K562 (cell line): Measurements from ENCODE around the gene TPK1. TPM values are rescaled to one million over a fixed set of nuclear protein-coding genes. Genes with fewer than 3 reads are reported as not detected.
A peak's percentile ranks its signal among the peaks of the same experiment; 100 is the strongest.

Source experiments
- DIDO1 ChIP-seq: fragments of 450-650 bp; IDR thresholded peaks from 2 replicates; pipeline ENCODE4 v1.6.1; 2016; ENCODE audit warnings: low read depth, missing biosample characterization, missing genetic modification characterization
- ELF4 ChIP-seq: fragments of 450-650 bp; formaldehyde crosslinking; IDR thresholded peaks from 2 replicates; pipeline ENCODE4 v1.4.0; 2022; ENCODE audit warnings: missing genetic modification characterization
- ESRRB ChIP-seq: fragments of 250-450 bp; sonication (Bioruptor Pico); IDR thresholded peaks from 2 replicates; pipeline ENCODE4 v1.5.0; 2020; ENCODE audit warnings: mild to moderate bottlenecking, moderate library complexity, borderline replicate concordance
- GATA2 ChIP-seq: sonication (generic); formaldehyde crosslinking; IDR thresholded peaks from 2 replicates; pipeline ENCODE4 v1.4.0; 2020; ENCODE audit warnings: mild to moderate bottlenecking, missing genetic modification reagents
- HDAC3 ChIP-seq: fragments of 450-650 bp; IDR thresholded peaks from 2 replicates; pipeline ENCODE4 v1.6.1; 2018; ENCODE audit warnings: borderline replicate concordance, mild to moderate bottlenecking, moderate library complexity; ENCODE audit not compliant: partially characterized antibody
- HMG20B ChIP-seq: fragments of 250-450 bp; sonication (Bioruptor Pico); IDR thresholded peaks from 2 replicates; pipeline ENCODE4 v1.5.0; 2021; ENCODE audit warnings: mild to moderate bottlenecking
- LEF1 ChIP-seq: fragments of 450-650 bp; IDR thresholded peaks from 2 replicates; pipeline ENCODE4 v1.6.1; 2016; ENCODE audit warnings: mild to moderate bottlenecking
- NFIC ChIP-seq: fragments of 450-650 bp; IDR thresholded peaks from 2 replicates; pipeline ENCODE4 v1.6.1; 2017; ENCODE audit warnings: mild to moderate bottlenecking, inconsistent platforms
- PHB2 ChIP-seq: fragments of 450-650 bp; IDR thresholded peaks from 2 replicates; pipeline ENCODE4 v1.6.1; 2017; ENCODE audit warnings: low read depth
- RBM39 ChIP-seq: fragments of 200-400 bp; formaldehyde crosslinking; optimal IDR thresholded peaks from 2 replicates; pipeline ENCODE3; 2018; ENCODE audit warnings: low read depth, low read length
- SMAD3 ChIP-seq: fragments of 450-650 bp; formaldehyde crosslinking; conservative IDR thresholded peaks from 2 replicates; pipeline ENCODE4 v1.4.0; 2020; ENCODE audit warnings: mild to moderate bottlenecking
- WHSC1 ChIP-seq: IDR thresholded peaks from one replicate; pipeline ENCODE4 v1.6.1; 2012; ENCODE audit warnings: low read length, control low read depth, inconsistent platforms
- polyA plus RNA-seq, 8 experiments: library from polyadenylated mRNA; depleted of rRNA in 4 of 8; stranded (reverse) in 5 of 8; unstranded in 3 of 8; fragments of >200 nt; fragmentation: Nextera tagmentation in 2 of 8; fragmentation: Illumina TruSeq in 1 of 8; extraction: Ambion mirVana in 2 of 8; extraction: Trizol in 1 of 8; gene quantifications; 2 replicates each; pipeline versions ENCODE4 v1.2.1 to v1.2.3, GENCODE V29; 2011 to 2014; ENCODE audit warnings: inconsistent platforms in 1 of 8, missing spikeins in 1 of 8
- total RNA-seq, 7 experiments: library from RNA; depleted of rRNA in 6 of 7; stranded (reverse); fragments of >200 nt in 6 of 7; fragmentation: Illumina TruSeq in 2 of 7; extraction: Trizol in 2 of 7; gene quantifications; 2 replicates each; pipeline versions ENCODE4 v1.2.1 to v1.2.3, GENCODE V29; 2011 to 2021; ENCODE audit warnings: low replicate concordance in 1 of 7
- TF ChIP-seq, protein P1 (sequence below): sonication (generic); formaldehyde crosslinking; IDR thresholded peaks from 2 replicates; pipeline ENCODE4 v1.8.0; 2022; ENCODE audit warnings: missing genetic modification reagents, mild to moderate bottlenecking, borderline replicate concordance
- TF ChIP-seq, protein P2 (sequence below): fragments of 450-650 bp; IDR thresholded peaks from 2 replicates; pipeline ENCODE4 v1.6.1; 2016
- TF ChIP-seq, protein P3 (sequence below): fragments of 200-600 bp; sonication (generic); IDR thresholded peaks from one replicate; pipeline ENCODE4 v1.6.1; 2012; ENCODE audit warnings: mild to moderate bottlenecking, low read depth, low read length, inconsistent platforms

Gene TPK1
- total and polyA plus RNA-seq, 9 of the 15 experiments (the other 6 are each of a cell fraction or from before 2014, with no cell fraction given), result 5.1 to 16.2 (median 9.2) TPM

DNA sequence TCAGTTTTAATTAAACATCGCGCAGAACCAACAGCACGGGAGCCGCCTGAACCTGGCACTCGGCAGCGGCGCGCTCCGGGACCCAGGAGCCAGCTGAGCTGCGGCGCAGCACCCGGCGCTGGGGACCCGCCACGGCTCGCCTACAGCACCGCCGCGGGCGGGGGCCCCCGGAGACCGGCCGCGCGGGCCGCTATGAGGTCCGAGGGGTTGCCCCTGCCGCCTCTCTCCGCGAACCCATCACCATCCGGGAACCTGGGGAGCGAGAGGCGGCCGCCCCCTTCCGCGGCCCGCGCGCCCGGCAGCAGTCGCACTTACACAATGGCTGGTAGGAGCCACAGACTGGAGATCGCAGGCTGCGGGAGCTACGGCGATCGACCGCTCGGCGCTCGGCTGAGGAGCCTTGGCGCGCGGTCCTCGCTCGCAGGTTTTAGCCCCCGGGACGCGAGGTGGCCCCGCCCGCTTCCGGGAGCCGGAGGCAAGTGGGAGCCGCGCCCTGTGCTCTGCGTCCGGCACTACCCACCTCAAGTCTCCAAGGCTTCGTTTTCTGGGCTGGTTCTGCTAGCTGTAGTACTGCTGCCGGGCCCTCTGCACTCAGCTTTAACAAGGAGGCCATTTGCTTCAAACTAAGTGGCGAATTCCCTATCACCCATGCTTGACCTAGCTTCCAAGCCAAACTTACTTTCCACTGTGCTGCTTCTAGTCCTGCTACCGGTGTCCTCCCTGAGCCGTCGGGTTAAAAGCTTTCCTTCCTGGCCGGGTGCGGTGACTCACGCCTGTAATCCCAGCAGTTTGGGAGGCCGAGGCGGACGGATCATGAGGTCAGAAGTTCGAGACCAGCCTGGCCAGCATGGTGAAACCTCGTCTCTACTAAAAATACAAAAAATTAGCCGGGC lies at the start of gene TPK1 (continued):
- TF ChIP-seq, protein P1, sequence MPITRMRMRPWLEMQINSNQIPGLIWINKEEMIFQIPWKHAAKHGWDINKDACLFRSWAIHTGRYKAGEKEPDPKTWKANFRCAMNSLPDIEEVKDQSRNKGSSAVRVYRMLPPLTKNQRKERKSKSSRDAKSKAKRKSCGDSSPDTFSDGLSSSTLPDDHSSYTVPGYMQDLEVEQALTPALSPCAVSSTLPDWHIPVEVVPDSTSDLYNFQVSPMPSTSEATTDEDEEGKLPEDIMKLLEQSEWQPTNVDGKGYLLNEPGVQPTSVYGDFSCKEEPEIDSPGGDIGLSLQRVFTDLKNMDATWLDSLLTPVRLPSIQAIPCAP (CRISPR knock-in tag), result no peak
- TF ChIP-seq DIDO1 (tag) (0 out of 2 replicates have a peak, but pooled peaks have one; percentile 8), ESRRB (no peak), SMAD3 (CRISPR knock-in tag) (no peak; the same call in 1 of the 2 replicates), WHSC1 (no peak), NFIC (peak; percentile 58), ELF4 (CRISPR knock-in tag) (no peak; the same call in none of the 2 replicates), LEF1 (peak; percentile 55; the same call in 1 of the 2 replicates), HMG20B (CRISPR knock-in tag) (no peak), HDAC3 (no peak), GATA2 (CRISPR knock-in tag) (no peak), RBM39 (no peak), PHB2 (no peak)
- TF ChIP-seq, protein P2, sequence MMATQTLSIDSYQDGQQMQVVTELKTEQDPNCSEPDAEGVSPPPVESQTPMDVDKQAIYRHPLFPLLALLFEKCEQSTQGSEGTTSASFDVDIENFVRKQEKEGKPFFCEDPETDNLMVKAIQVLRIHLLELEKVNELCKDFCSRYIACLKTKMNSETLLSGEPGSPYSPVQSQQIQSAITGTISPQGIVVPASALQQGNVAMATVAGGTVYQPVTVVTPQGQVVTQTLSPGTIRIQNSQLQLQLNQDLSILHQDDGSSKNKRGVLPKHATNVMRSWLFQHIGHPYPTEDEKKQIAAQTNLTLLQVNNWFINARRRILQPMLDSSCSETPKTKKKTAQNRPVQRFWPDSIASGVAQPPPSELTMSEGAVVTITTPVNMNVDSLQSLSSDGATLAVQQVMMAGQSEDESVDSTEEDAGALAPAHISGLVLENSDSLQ, result no peak
- TF ChIP-seq, protein P3, sequence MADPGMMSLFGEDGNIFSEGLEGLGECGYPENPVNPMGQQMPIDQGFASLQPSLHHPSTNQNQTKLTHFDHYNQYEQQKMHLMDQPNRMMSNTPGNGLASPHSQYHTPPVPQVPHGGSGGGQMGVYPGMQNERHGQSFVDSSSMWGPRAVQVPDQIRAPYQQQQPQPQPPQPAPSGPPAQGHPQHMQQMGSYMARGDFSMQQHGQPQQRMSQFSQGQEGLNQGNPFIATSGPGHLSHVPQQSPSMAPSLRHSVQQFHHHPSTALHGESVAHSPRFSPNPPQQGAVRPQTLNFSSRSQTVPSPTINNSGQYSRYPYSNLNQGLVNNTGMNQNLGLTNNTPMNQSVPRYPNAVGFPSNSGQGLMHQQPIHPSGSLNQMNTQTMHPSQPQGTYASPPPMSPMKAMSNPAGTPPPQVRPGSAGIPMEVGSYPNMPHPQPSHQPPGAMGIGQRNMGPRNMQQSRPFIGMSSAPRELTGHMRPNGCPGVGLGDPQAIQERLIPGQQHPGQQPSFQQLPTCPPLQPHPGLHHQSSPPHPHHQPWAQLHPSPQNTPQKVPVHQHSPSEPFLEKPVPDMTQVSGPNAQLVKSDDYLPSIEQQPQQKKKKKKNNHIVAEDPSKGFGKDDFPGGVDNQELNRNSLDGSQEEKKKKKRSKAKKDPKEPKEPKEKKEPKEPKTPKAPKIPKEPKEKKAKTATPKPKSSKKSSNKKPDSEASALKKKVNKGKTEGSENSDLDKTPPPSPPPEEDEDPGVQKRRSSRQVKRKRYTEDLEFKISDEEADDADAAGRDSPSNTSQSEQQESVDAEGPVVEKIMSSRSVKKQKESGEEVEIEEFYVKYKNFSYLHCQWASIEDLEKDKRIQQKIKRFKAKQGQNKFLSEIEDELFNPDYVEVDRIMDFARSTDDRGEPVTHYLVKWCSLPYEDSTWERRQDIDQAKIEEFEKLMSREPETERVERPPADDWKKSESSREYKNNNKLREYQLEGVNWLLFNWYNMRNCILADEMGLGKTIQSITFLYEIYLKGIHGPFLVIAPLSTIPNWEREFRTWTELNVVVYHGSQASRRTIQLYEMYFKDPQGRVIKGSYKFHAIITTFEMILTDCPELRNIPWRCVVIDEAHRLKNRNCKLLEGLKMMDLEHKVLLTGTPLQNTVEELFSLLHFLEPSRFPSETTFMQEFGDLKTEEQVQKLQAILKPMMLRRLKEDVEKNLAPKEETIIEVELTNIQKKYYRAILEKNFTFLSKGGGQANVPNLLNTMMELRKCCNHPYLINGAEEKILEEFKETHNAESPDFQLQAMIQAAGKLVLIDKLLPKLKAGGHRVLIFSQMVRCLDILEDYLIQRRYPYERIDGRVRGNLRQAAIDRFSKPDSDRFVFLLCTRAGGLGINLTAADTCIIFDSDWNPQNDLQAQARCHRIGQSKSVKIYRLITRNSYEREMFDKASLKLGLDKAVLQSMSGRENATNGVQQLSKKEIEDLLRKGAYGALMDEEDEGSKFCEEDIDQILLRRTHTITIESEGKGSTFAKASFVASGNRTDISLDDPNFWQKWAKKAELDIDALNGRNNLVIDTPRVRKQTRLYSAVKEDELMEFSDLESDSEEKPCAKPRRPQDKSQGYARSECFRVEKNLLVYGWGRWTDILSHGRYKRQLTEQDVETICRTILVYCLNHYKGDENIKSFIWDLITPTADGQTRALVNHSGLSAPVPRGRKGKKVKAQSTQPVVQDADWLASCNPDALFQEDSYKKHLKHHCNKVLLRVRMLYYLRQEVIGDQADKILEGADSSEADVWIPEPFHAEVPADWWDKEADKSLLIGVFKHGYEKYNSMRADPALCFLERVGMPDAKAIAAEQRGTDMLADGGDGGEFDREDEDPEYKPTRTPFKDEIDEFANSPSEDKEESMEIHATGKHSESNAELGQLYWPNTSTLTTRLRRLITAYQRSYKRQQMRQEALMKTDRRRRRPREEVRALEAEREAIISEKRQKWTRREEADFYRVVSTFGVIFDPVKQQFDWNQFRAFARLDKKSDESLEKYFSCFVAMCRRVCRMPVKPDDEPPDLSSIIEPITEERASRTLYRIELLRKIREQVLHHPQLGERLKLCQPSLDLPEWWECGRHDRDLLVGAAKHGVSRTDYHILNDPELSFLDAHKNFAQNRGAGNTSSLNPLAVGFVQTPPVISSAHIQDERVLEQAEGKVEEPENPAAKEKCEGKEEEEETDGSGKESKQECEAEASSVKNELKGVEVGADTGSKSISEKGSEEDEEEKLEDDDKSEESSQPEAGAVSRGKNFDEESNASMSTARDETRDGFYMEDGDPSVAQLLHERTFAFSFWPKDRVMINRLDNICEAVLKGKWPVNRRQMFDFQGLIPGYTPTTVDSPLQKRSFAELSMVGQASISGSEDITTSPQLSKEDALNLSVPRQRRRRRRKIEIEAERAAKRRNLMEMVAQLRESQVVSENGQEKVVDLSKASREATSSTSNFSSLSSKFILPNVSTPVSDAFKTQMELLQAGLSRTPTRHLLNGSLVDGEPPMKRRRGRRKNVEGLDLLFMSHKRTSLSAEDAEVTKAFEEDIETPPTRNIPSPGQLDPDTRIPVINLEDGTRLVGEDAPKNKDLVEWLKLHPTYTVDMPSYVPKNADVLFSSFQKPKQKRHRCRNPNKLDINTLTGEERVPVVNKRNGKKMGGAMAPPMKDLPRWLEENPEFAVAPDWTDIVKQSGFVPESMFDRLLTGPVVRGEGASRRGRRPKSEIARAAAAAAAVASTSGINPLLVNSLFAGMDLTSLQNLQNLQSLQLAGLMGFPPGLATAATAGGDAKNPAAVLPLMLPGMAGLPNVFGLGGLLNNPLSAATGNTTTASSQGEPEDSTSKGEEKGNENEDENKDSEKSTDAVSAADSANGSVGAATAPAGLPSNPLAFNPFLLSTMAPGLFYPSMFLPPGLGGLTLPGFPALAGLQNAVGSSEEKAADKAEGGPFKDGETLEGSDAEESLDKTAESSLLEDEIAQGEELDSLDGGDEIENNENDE, result no peak
